Liver (tissue), 9 donors: Measurements from ENCODE around the gene ACD. TPM values are rescaled to one million over a fixed set of nuclear protein-coding genes. Genes with fewer than 3 reads are reported as not detected.

Experiments used
- DNase-seq: peaks from one replicate; pipeline ENCODE4 v3.0.0-alpha.2; 2017; ENCODE audit warnings: low spot score
- H3K27ac ChIP-seq, 2 donors: one replicate each; pipeline ENCODE4 v1.7.0; 2013; ENCODE audit warnings: inconsistent platforms in 2 of 2, low read length in 2 of 2, control low read depth in 1 of 2, low read depth in 1 of 2, mild to moderate bottlenecking in 1 of 2
- H3K27me3 ChIP-seq, 4 donors: one replicate each; pipeline versions ENCODE4 v1.6.1 to v1.7.0; 2013; ENCODE audit warnings: low read length in 3 of 4, inconsistent platforms in 1 of 4, mild to moderate bottlenecking in 1 of 4, moderate library complexity in 1 of 4; ENCODE audit not compliant: control insufficient read depth in 4 of 4, insufficient read depth in 4 of 4
- H3K36me3 ChIP-seq, 4 donors: one replicate each; pipeline versions ENCODE4 v1.6.1 to v1.7.0; 2013; ENCODE audit warnings: low read length in 3 of 4, mild to moderate bottlenecking in 3 of 4, low read depth in 1 of 4, moderate library complexity in 1 of 4; ENCODE audit not compliant: control insufficient read depth in 4 of 4, insufficient read depth in 3 of 4
- H3K4me1 ChIP-seq, 4 donors: one replicate each; pipeline versions ENCODE4 v1.6.1 to v1.7.0; 2013; ENCODE audit warnings: low read length in 3 of 4, mild to moderate bottlenecking in 3 of 4, moderate library complexity in 1 of 4; ENCODE audit not compliant: control insufficient read depth in 4 of 4, insufficient read depth in 4 of 4
- H3K4me3 ChIP-seq, 3 donors: one replicate each; pipeline versions ENCODE4 v1.6.1 to v1.7.0; 2013; ENCODE audit warnings: low read length in 3 of 3, control low read depth in 1 of 3, low read depth in 1 of 3, mild to moderate bottlenecking in 1 of 3
- H3K9ac ChIP-seq, 2 donors: one replicate each; pipeline ENCODE4 v1.7.0; 2013; ENCODE audit warnings: low read length in 2 of 2, mild to moderate bottlenecking in 2 of 2, moderate library complexity in 2 of 2, control low read depth in 1 of 2, low read depth in 1 of 2
- H3K9me3 ChIP-seq, 4 donors: one replicate each; pipeline versions ENCODE4 v1.6.1 to v1.7.0; 2013; ENCODE audit warnings: low read length in 3 of 4; ENCODE audit not compliant: control insufficient read depth in 4 of 4
- EGR1 ChIP-seq, 2 donors: IDR thresholded peaks; 2 replicates each; pipeline ENCODE4 v1.6.1; 2016 to 2018; ENCODE audit warnings: antibody characterized with exemption in 2 of 2, low read depth in 2 of 2
- FOXA1 ChIP-seq: IDR thresholded peaks from 2 replicates; pipeline ENCODE4 v1.6.1; 2016; ENCODE audit warnings: antibody characterized with exemption
- HNF4G ChIP-seq: IDR thresholded peaks from 2 replicates; pipeline ENCODE4 v1.6.1; 2016; ENCODE audit warnings: antibody characterized with exemption
- JUND ChIP-seq, 2 donors: IDR thresholded peaks; 2 replicates each; pipeline ENCODE4 v1.6.1; 2016; ENCODE audit warnings: antibody characterized with exemption in 2 of 2
- NR2F2 ChIP-seq: IDR thresholded peaks from 2 replicates; pipeline ENCODE4 v1.6.1; 2016; ENCODE audit warnings: antibody characterized with exemption
- RAD21 ChIP-seq, 2 donors: IDR thresholded peaks; 2 replicates each; pipeline ENCODE4 v1.6.1; 2016; ENCODE audit warnings: antibody characterized with exemption in 2 of 2, mild to moderate bottlenecking in 2 of 2
- RXRA ChIP-seq, 2 donors: IDR thresholded peaks; 2 replicates each; pipeline ENCODE4 v1.6.1; 2017 to 2018; ENCODE audit warnings: antibody characterized with exemption in 2 of 2, mild to moderate bottlenecking in 1 of 2
- TAF1 ChIP-seq: conservative IDR thresholded peaks from 2 replicates; pipeline ENCODE4 v1.6.1; 2016; ENCODE audit warnings: antibody characterized with exemption, mild to moderate bottlenecking
- YY1 ChIP-seq: IDR thresholded peaks from 2 replicates; pipeline ENCODE4 v1.6.1; 2016; ENCODE audit warnings: antibody characterized with exemption, mild to moderate bottlenecking
- WGBS: extraction: QIAGEN DNeasy Blood & Tissue Kit; methylation state at CpG from one replicate; pipeline ENCODE4 v1.1.7; 2013; 5-methylcytosine and 5-hydroxymethylcytosine counted together
- polyA plus RNA-seq, 2 donors: library from polyadenylated mRNA; stranded (reverse) in 1 of 2; unstranded in 1 of 2; fragments of 200-250 nt in 1 of 2; fragments of >200 nt in 1 of 2; fragmentation: Nextera tagmentation in 1 of 2; extraction: Ambion mirVana in 1 of 2; gene quantifications; one replicate each; pipeline versions ENCODE4 v1.2.1 to v1.2.3, GENCODE V29; 2013 to 2015
- total RNA-seq, 2 donors: library from RNA; depleted of rRNA; stranded (reverse); fragments of >200 nt; gene quantifications; one replicate each; pipeline ENCODE4 v1.2.3, GENCODE V29; 2014
- TF ChIP-seq, protein P1 (sequence below): IDR thresholded peaks from 2 replicates; pipeline ENCODE4 v1.6.1; 2016; ENCODE audit warnings: antibody characterized with exemption, mild to moderate bottlenecking
- TF ChIP-seq, protein P2 (sequence below): IDR thresholded peaks from 2 replicates; pipeline ENCODE4 v1.6.1; 2016; ENCODE audit warnings: antibody characterized with exemption
- TF ChIP-seq, protein P3 (sequence below): IDR thresholded peaks from 2 replicates; pipeline ENCODE4 v1.6.1; 2016; ENCODE audit warnings: antibody characterized with exemption
- donor health status: healthy.
- donor health status: healthy.
- donor health status: healthy.
- donor health status: healthy.
- donor health status: healthy.

ACD gene
- total and polyA plus RNA-seq, 4 donors: 4.3 to 5.6 (median 5.1) TPM

DNA sequence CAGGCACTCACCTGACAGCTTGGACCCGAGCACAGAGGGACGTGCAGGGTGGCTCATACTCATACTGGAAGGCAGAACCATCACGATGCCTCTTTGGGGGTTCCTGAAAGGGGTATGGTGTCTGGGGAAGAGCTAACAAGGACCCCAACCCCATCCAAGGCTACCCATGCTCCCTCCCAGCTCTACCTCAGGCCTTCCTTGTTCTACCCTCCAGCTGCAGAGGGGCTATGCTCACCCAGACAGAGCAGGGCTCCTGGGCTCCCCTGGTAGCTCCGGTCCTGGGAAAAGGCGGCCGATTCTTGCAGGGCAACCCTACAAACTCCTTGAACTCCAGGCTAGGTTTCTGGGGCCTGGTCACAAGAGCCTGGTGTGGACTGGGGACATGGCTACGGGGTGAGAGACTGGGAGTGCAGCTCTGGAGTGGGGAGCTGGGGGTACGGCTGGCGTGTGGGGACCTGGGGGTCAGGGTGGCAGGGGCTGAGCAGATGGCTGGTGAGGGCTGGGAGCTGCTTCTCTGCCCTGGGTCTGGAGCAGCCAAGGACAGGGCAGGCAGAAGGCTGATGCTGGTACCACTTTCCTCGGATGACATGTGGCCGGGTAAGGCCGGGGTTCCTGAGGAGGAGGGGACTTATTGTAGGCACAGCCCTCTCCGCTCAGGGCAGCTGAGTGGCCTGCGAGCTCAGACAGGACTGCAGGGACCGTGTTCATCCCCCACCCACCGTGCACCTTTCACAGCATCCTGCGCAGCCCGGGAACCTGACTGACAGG lies 2.1 kb downstream of the ACD start:
- no peak for DNase-seq

DNA sequence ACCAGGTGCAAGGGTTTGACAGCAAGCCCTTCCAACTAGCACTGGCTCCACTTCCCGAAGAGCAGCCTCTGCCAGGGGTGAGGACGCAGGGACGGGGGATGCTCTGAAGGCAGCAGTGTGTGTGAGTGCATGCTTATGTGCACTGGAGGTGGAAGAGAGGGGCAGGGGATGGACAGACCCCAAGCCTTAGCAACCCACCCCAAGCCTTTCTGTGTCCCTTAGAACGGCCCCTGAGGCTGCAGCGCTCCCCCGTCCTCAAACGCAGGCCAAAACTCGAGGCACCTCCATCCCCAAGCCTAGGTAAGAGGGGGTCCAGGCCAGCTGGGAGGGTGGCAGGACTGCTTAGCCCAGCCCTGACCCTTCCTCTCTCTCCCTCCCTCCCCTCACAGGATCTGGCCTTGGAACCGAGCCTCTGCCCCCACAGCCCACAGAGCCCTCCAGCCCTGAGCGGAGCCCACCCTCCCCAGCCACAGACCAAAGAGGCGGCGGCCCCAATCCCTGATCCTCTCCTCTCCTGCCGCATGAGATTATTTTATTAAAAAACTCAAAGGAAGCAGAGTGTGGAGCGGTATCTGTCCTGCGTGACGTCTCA lies 2.9 kb downstream of the ACD start:
- DNase-seq: no peak
- Histone ChIP-seq H3K9ac (no peak overlapping the region), H3K36me3 (peaks cover 0 to 1% (median 0%) of the 10 kb centered on the region in 4 donors), H3K27me3 (no peaks in the 10 kb centered on the region), H3K9me3 (no peaks in the 10 kb centered on the region), H3K4me1 (peaks cover 16 to 41% (median 26%) of the 10 kb centered on the region in 4 donors), H3K27ac (no peak overlapping the region), H3K4me3 (no peak overlapping the region)
- WGBS: 97% methylated on average over 16 of the region's 16 CpGs
- TF ChIP-seq, protein P1, sequence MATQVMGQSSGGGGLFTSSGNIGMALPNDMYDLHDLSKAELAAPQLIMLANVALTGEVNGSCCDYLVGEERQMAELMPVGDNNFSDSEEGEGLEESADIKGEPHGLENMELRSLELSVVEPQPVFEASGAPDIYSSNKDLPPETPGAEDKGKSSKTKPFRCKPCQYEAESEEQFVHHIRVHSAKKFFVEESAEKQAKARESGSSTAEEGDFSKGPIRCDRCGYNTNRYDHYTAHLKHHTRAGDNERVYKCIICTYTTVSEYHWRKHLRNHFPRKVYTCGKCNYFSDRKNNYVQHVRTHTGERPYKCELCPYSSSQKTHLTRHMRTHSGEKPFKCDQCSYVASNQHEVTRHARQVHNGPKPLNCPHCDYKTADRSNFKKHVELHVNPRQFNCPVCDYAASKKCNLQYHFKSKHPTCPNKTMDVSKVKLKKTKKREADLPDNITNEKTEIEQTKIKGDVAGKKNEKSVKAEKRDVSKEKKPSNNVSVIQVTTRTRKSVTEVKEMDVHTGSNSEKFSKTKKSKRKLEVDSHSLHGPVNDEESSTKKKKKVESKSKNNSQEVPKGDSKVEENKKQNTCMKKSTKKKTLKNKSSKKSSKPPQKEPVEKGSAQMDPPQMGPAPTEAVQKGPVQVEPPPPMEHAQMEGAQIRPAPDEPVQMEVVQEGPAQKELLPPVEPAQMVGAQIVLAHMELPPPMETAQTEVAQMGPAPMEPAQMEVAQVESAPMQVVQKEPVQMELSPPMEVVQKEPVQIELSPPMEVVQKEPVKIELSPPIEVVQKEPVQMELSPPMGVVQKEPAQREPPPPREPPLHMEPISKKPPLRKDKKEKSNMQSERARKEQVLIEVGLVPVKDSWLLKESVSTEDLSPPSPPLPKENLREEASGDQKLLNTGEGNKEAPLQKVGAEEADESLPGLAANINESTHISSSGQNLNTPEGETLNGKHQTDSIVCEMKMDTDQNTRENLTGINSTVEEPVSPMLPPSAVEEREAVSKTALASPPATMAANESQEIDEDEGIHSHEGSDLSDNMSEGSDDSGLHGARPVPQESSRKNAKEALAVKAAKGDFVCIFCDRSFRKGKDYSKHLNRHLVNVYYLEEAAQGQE: no peak
- TF ChIP-seq HNF4G: no peak

More for the DNA sequence above, 2.1 kb downstream of the ACD start:
- Histone ChIP-seq H3K4me3 (no peak overlapping the region), H3K27ac (no peak overlapping the region), H3K4me1 (peaks cover 16 to 47% (median 32%) of the 10 kb centered on the region in 4 donors), H3K27me3 (no peaks in the 10 kb centered on the region), H3K9me3 (no peaks in the 10 kb centered on the region), H3K9ac (no peak overlapping the region), H3K36me3 (peaks cover 0 to 1% (median 0%) of the 10 kb centered on the region in 4 donors)
- TF ChIP-seq, protein P2, sequence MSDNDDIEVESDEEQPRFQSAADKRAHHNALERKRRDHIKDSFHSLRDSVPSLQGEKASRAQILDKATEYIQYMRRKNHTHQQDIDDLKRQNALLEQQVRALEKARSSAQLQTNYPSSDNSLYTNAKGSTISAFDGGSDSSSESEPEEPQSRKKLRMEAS: no peak
- TF ChIP-seq, protein P3, sequence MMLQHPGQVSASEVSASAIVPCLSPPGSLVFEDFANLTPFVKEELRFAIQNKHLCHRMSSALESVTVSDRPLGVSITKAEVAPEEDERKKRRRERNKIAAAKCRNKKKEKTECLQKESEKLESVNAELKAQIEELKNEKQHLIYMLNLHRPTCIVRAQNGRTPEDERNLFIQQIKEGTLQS: no peak
- TF ChIP-seq RXRA (IDR thresholded peaks at IDR 0.05): no peak
- no peak for TF ChIP-seq TAF1
- no peak for TF ChIP-seq JUND (IDR thresholded peaks at IDR 0.05)
- TF ChIP-seq FOXA1: no peak
- WGBS: 95% methylated on average over 18 of the region's 18 CpGs

DNA sequence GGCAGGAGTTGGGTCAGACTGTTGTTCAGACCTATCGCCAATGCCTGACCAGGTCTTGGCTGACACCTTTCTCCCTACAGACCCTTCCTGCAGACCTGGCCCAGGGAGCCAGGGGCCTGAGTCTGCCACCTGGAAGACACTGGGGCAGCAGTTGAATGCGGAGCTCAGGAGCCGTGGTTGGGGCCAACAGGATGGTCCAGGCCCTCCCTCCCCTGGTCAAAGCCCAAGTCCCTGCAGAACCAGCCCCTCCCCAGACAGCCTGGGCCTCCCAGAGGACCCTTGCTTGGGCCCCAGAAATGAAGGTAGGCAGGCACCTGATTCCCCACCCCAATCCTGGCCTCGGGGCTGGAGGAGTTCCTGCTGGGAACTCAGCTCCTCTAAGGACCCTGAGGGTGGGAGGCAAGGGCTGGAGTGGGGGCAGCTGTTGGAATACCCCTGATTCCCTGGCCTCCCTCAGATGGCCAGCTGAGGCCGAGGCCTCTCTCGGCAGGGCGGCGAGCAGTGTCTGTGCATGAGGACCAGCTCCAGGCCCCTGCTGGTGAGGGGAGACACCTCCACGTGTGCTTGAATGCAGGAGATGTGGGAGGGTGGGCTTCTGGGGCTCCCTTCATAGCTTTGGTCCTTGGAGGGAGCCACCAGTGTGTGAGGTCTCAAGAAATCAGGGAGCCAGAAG lies 3.6 kb downstream of the ACD start:
- 91% methylated on average over 9 of the region's 9 CpGs for WGBS
- no peak for DNase-seq
- TF ChIP-seq EGR1 (IDR thresholded peaks at IDR 0.05; ENCODE audit: low read depth in 2 of 2) (no peak), HNF4G (no peak), RXRA (IDR thresholded peaks at IDR 0.05) (no peak), JUND (IDR thresholded peaks at IDR 0.05) (no peak), RAD21 (IDR thresholded peaks at IDR 0.05) (no peak), FOXA1 (no peak), YY1 (no peak), NR2F2 (no peak)
- TF ChIP-seq, protein P2: no peak
- TF ChIP-seq, protein P3: no peak
- H3K27me3 ChIP-seq: no peaks in the 10 kb centered on the region
- no peaks in the 10 kb centered on the region for H3K9me3 ChIP-seq
- no peak overlapping the region for H3K9ac ChIP-seq
- no peak overlapping the region for H3K27ac ChIP-seq
- H3K36me3 ChIP-seq: peaks cover 0 to 1% (median 0%) of the 10 kb centered on the region in 4 donors
- peaks cover 14 to 35% (median 22%) of the 10 kb centered on the region in 4 donors for H3K4me1 ChIP-seq
- H3K4me3 ChIP-seq: no peak overlapping the region
